HepG2 (cell line): Measurements from ENCODE around the gene PSMD9. TPM values are rescaled to one million over a fixed set of nuclear protein-coding genes. Genes with fewer than 3 reads are reported as not detected.
A peak's percentile ranks its signal among the peaks of the same experiment; 100 is the strongest.

Experiments used
- CSRNP1 ChIP-seq: sonication (generic); formaldehyde crosslinking; IDR thresholded peaks from 2 replicates; pipeline ENCODE4 v1.8.1; 2023; ENCODE audit warnings: mild to moderate bottlenecking, missing genetic modification reagents
- DR1 ChIP-seq: sonication (generic); formaldehyde crosslinking; IDR thresholded peaks from 2 replicates; pipeline ENCODE4 v1.8.0; 2021; ENCODE audit warnings: mild to moderate bottlenecking, missing genetic modification reagents, inconsistent platforms
- ERF ChIP-seq: IDR thresholded peaks from 2 replicates; pipeline ENCODE4 v1.6.1; 2018; ENCODE audit warnings: missing biosample characterization, missing genetic modification reagents
- FOXC1 ChIP-seq: sonication (generic); formaldehyde crosslinking; IDR thresholded peaks from 2 replicates; pipeline ENCODE4 v1.8.0; 2022; ENCODE audit warnings: mild to moderate bottlenecking, missing genetic modification reagents, borderline replicate concordance
- HDAC1 ChIP-seq: sonication (generic); formaldehyde crosslinking; IDR thresholded peaks from 2 replicates; pipeline ENCODE4 v1.5.1; 2020; ENCODE audit warnings: mild to moderate bottlenecking, missing genetic modification reagents
- HMGXB4 ChIP-seq, 2 experiments: sonication (generic) in 1 of 2; formaldehyde crosslinking in 1 of 2; IDR thresholded peaks; 2 replicates each; pipeline versions ENCODE4 v1.4.0 to v1.6.1; 2018 to 2020; ENCODE audit warnings: missing genetic modification reagents in 2 of 2, borderline replicate concordance in 1 of 2, low read depth in 1 of 2, mild to moderate bottlenecking in 1 of 2, missing biosample characterization in 1 of 2
- HOXA5 ChIP-seq: sonication (generic); formaldehyde crosslinking; IDR thresholded peaks from 2 replicates; pipeline ENCODE4 v1.4.0; 2020; ENCODE audit warnings: missing genetic modification reagents
- MEF2D ChIP-seq: sonication (generic); formaldehyde crosslinking; IDR thresholded peaks from 2 replicates; pipeline ENCODE4 v1.5.1; 2020; ENCODE audit warnings: mild to moderate bottlenecking, missing genetic modification reagents
- NFIB ChIP-seq: sonication (generic); formaldehyde crosslinking; IDR thresholded peaks from 2 replicates; pipeline ENCODE4 v1.9.0; 2021; ENCODE audit warnings: missing genetic modification reagents, mild to moderate bottlenecking, borderline replicate concordance
- RCOR2 ChIP-seq: IDR thresholded peaks from 2 replicates; pipeline ENCODE4 v1.6.1; 2016; ENCODE audit warnings: missing biosample characterization, missing genetic modification reagents
- TARDBP ChIP-seq: sonication (generic); formaldehyde crosslinking; IDR thresholded peaks from 2 replicates; pipeline ENCODE4 v1.8.0; 2022; ENCODE audit warnings: mild to moderate bottlenecking, missing genetic modification reagents
- TFDP2 ChIP-seq: sonication (generic); formaldehyde crosslinking; IDR thresholded peaks from 2 replicates; pipeline ENCODE4 v1.4.0; 2020; ENCODE audit warnings: missing genetic modification reagents
- TRAFD1 ChIP-seq: sonication (generic); formaldehyde crosslinking; IDR thresholded peaks from 2 replicates; pipeline ENCODE4 v1.5.1; 2020; ENCODE audit warnings: missing genetic modification reagents, mild to moderate bottlenecking, borderline replicate concordance
- YEATS4 ChIP-seq: sonication (generic); formaldehyde crosslinking; IDR thresholded peaks from 2 replicates; pipeline ENCODE4 v1.4.0; 2020; ENCODE audit warnings: missing genetic modification reagents, borderline replicate concordance
- ZNF256 ChIP-seq: sonication (generic); formaldehyde crosslinking; conservative IDR thresholded peaks from 2 replicates; pipeline ENCODE4 v1.4.0; 2020; ENCODE audit warnings: missing genetic modification reagents
- ZNF430 ChIP-seq: sonication (generic); formaldehyde crosslinking; IDR thresholded peaks from 2 replicates; pipeline ENCODE4 v1.9.0; 2021; ENCODE audit warnings: mild to moderate bottlenecking, missing genetic modification reagents
- ZNF549 ChIP-seq: sonication (generic); formaldehyde crosslinking; IDR thresholded peaks from 2 replicates; pipeline ENCODE4 v1.5.0; 2020; ENCODE audit warnings: missing genetic modification reagents
- ZNF558 ChIP-seq: sonication (generic); formaldehyde crosslinking; IDR thresholded peaks from 2 replicates; pipeline ENCODE4 v1.9.0; 2022; ENCODE audit warnings: mild to moderate bottlenecking, missing genetic modification reagents, borderline replicate concordance
- ZNF589 ChIP-seq: sonication (generic); formaldehyde crosslinking; conservative IDR thresholded peaks from 2 replicates; pipeline ENCODE4 v1.8.0; 2022; ENCODE audit warnings: mild to moderate bottlenecking, moderate library complexity, missing genetic modification reagents
- ZNF672 ChIP-seq: sonication (generic); formaldehyde crosslinking; IDR thresholded peaks from 2 replicates; pipeline ENCODE4 v1.8.1; 2022; ENCODE audit warnings: missing genetic modification reagents
- ZNF782 ChIP-seq: sonication (generic); formaldehyde crosslinking; IDR thresholded peaks from 2 replicates; pipeline ENCODE4 v1.4.0; 2020; ENCODE audit warnings: missing genetic modification reagents, mild to moderate bottlenecking, borderline replicate concordance
- ZNF878 ChIP-seq: sonication (generic); formaldehyde crosslinking; IDR thresholded peaks from 2 replicates; pipeline ENCODE4 v1.8.1; 2023; ENCODE audit warnings: mild to moderate bottlenecking, missing genetic modification reagents, moderate library complexity
- ZNF879 ChIP-seq: sonication (generic); formaldehyde crosslinking; IDR thresholded peaks from 2 replicates; pipeline ENCODE4 v1.8.1; 2023; ENCODE audit warnings: missing genetic modification reagents
- polyA plus RNA-seq, 8 experiments: library from polyadenylated mRNA; depleted of rRNA in 3 of 8; stranded (reverse) in 7 of 8; unstranded in 1 of 8; fragments of >200 nt; fragmentation: Illumina TruSeq in 4 of 8; extraction: Trizol in 4 of 8; gene quantifications; 2 replicates each; pipeline versions ENCODE4 v1.2.1 to v1.2.3, GENCODE V29; 2011 to 2016; ENCODE audit warnings: low read depth in 4 of 8, missing spikeins in 1 of 8, mixed read lengths in 1 of 8; ENCODE audit not compliant: insufficient read depth in 1 of 8
- total RNA-seq, 5 experiments: library from RNA; depleted of rRNA; stranded (reverse); fragments of >200 nt; fragmentation: Illumina TruSeq; extraction: Trizol; gene quantifications; 2 replicates each; pipeline ENCODE4 v1.2.3, GENCODE V29; 2016; ENCODE audit warnings: low read depth in 1 of 5

PSMD9 gene
- total and polyA plus RNA-seq, 2 of the 13 experiments (the other 11 are each of a cell fraction or from before 2014, with no cell fraction given), result 41.4 to 61.1 TPM

GRCh38 chr12:121858662-121859572 lies 29.7 kb upstream of the PSMD9 start, which contains the start of gene HPD (continued):
- TF ChIP-seq ZNF879 (CRISPR knock-in tag) (no peak), ZNF589 (CRISPR knock-in tag) (0 out of 2 replicates have a peak, but pooled peaks have one; percentile 42), ZNF558 (CRISPR knock-in tag) (no peak), HDAC1 (peak; percentile 50; the same call in 1 of the 2 replicates), YEATS4 (peak; percentile 75), TRAFD1 (0 out of 2 replicates have a peak, but pooled peaks have one; percentile 59), MEF2D (no peak), DR1 (peak; percentile 90; the same call in 1 of the 2 replicates), NFIB (CRISPR knock-in tag) (no peak), FOXC1 (CRISPR knock-in tag) (no peak; the same call in 1 of the 2 replicates), ZNF256 (no peak), ZNF549 (no peak), ZNF430 (0 out of 2 replicates have a peak, but pooled peaks have one; percentile 64), HOXA5 (CRISPR knock-in tag) (peak; percentile 78; the same call in 1 of the 2 replicates), HMGXB4 (CRISPR knock-in tag; IDR thresholded peaks at IDR 0.05; ENCODE audit: borderline replicate concordance in 1 of 2, low read depth in 1 of 2) (peak; percentile 19 to 65; a peak in 2 of 4 replicates), RCOR2 (CRISPR knock-in tag) (peak; percentile 77), CSRNP1 (CRISPR knock-in tag) (no peak), ZNF672 (CRISPR knock-in tag) (no peak), ZNF782 (CRISPR knock-in tag) (no peak), ERF (CRISPR knock-in tag) (no peak), ZNF878 (CRISPR knock-in tag) (no peak), TFDP2 (CRISPR knock-in tag) (peak; percentile 52), TARDBP (no peak; the same call in 1 of the 2 replicates)
